Testis (tissue), 3 donors: ENCODE measurements around the gene MSI2. TPM values are rescaled to one million over a fixed set of nuclear protein-coding genes. Genes with fewer than 3 reads are reported as not detected.
A peak's percentile ranks its signal among the peaks of the same experiment; 100 is the strongest.

Experiments
- DNase-seq: peaks from one replicate; pipeline ENCODE4 v3.0.0-alpha.2; 2019
- H3K27ac ChIP-seq, 2 donors: fragments of 200-600 bp; sonication (generic); one replicate each; pipeline ENCODE4 v1.5.1; 2019
- H3K27me3 ChIP-seq: fragments of 200-600 bp; sonication (generic); one replicate; pipeline ENCODE4 v1.5.1; 2019
- H3K36me3 ChIP-seq: fragments of 200-600 bp; sonication (generic); one replicate; pipeline ENCODE4 v1.5.1; 2017; ENCODE audit warnings: low read depth; ENCODE audit errors: missing control alignments
- H3K4me1 ChIP-seq: fragments of 200-600 bp; sonication (generic); one replicate; pipeline ENCODE4 v1.5.1; 2019
- H3K4me3 ChIP-seq, 2 donors: fragments of 200-600 bp; sonication (generic); one replicate each; pipeline ENCODE4 v1.5.1; 2017 to 2019
- H3K9me3 ChIP-seq: fragments of 200-600 bp; sonication (generic); one replicate; pipeline ENCODE4 v1.5.1; 2017
- POLR2A ChIP-seq: fragments of 450-650 bp; IDR thresholded peaks from one replicate; pipeline ENCODE4 v1.6.1; 2017; ENCODE audit warnings: antibody characterized with exemption, mild to moderate bottlenecking, moderate library complexity
- WGBS, 2 donors: methylation state at CpG; one replicate each; pipeline ENCODE4 v1.1.5; 2018; 5-methylcytosine and 5-hydroxymethylcytosine counted together
- intact Hi-C: fragments of 100-400 bp; cut with DNase I; formaldehyde crosslinking; loops from one replicate; pipeline ENCODE4 v1.15.1; 2023; ENCODE audit warnings: low total_unique reads
- polyA plus RNA-seq: library from polyadenylated mRNA; stranded (reverse); fragments of 350-450 nt; fragmentation: Illumina TruSeq; extraction: RNeasy Lipid Tissue Mini Kit (QIAGEN cat#74804); gene quantifications from one replicate; pipeline ENCODE4 v1.2.3, GENCODE V29; 2014; ENCODE audit warnings: low read depth, low replicate concordance; ENCODE audit not compliant: insufficient read depth
- total RNA-seq, 2 donors: library from RNA; depleted of rRNA; stranded (reverse); fragments of >200 nt; gene quantifications; one replicate each; pipeline ENCODE4 v1.2.3, GENCODE V29; 2016
- TF ChIP-seq, protein P1 (sequence below), 3 experiments: fragments of 450-650 bp in 2 of 3; fragments of 200-600 bp in 1 of 3; sonication (generic) in 1 of 3; IDR thresholded peaks; one replicate each; pipeline ENCODE4 v1.5.1; 2016 to 2019; ENCODE audit warnings: antibody characterized with exemption in 3 of 3, mild to moderate bottlenecking in 2 of 3, moderate library complexity in 1 of 3

The MSI2 gene
- total and polyA plus RNA-seq, 3 donors from 2014 or later, result 46.5 to 106 (median 76.6) TPM

DNA sequence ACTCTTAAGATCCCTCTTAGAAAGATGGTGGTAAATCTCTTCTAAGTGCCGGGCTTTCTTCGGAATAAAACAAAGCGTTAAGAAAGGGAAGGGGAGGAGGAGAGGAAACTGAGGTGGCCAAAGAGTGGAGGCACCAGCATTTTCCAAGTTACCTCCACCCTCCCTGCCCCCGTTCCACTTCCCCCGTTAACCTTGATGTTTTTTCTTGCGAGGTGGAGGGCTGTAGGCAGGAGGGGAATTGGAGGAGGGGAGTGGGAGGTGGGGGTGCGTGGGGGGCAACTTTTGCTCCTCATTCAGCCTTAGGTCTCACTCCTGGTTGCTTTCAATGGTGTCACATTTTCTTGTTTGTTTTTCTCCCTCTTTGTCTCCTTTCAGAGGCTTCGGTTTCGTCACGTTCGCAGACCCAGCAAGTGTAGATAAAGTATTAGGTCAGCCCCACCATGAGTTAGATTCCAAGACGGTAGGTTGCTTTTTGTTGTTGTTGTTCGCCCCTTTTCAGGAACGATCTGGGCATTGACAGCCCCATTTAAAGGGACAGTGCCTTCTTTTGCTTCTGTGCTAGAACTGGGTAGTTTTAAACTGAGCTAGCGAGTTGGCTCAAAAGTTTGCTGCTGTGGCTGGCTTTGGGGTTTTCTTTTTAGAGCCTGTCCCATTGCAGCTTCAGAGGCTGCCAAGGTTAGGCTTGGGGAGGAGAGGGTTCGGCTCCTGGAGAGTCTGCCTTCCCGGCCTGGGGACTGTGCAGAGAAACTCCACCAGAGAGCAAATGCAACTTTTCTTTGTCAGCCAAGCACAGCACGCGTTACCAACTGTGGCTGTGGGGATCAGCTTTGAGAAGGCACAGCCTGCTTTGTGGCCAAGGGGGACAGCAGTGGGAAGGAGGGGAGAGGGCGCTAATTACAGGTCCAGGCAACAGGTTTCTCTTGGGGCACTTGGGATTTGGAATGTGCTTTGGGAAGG, 1.9 kb downstream of the MSI2 start:
- H3K4me1 ChIP-seq, result peaks cover 15% of the 10 kb centered on the region
- 4% methylated on average over 20 of the region's 20 CpGs for WGBS, 2 donors
- intact Hi-C loops, result no loop called here
- H3K4me3 ChIP-seq, result peak overlapping the region; percentile 93 to 95
- TF ChIP-seq, protein P1, sequence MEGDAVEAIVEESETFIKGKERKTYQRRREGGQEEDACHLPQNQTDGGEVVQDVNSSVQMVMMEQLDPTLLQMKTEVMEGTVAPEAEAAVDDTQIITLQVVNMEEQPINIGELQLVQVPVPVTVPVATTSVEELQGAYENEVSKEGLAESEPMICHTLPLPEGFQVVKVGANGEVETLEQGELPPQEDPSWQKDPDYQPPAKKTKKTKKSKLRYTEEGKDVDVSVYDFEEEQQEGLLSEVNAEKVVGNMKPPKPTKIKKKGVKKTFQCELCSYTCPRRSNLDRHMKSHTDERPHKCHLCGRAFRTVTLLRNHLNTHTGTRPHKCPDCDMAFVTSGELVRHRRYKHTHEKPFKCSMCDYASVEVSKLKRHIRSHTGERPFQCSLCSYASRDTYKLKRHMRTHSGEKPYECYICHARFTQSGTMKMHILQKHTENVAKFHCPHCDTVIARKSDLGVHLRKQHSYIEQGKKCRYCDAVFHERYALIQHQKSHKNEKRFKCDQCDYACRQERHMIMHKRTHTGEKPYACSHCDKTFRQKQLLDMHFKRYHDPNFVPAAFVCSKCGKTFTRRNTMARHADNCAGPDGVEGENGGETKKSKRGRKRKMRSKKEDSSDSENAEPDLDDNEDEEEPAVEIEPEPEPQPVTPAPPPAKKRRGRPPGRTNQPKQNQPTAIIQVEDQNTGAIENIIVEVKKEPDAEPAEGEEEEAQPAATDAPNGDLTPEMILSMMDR (IDR thresholded peaks at IDR 0.05), result no peak
- TF ChIP-seq POLR2A, result no peak
- no peaks in the 10 kb centered on the region for H3K27me3 ChIP-seq
- peak overlapping the region; percentile 94 to 99 for H3K27ac ChIP-seq
- peak; percentile 45 for DNase-seq
- H3K9me3 ChIP-seq, result no peaks in the 10 kb centered on the region
- H3K36me3 ChIP-seq, result no peaks in the 10 kb centered on the region

DNA sequence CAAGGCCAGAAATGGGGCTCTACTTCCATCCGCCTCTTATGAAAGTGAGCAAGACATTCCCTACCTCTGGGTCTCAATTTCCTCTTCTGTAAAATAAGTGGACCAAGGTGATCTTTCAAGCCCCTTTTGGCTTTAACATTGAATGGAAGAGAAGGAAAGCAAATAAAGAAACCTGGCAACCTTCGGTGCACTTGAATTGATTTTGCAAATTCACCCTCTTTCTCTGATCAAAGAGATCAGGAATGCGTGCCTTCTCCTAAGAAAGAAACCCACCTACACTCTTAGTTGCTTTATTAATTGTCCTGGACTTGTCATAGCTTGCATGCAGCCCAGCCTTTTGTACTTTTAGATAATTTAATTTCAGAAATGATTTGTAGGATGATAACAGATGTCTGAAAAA, 3.0 kb downstream of the MSI2 start:
- H3K27ac ChIP-seq, result peak overlapping the region in 1 of 2 donors; percentile 99

GRCh38 chr17:57259817-57260216, 3.5 kb downstream of the MSI2 start:
- Histone ChIP-seq H3K27ac (no peak overlapping the region), H3K27me3 (no peaks in the 10 kb centered on the region), H3K9me3 (no peaks in the 10 kb centered on the region), H3K4me3 (no peak overlapping the region), H3K36me3 (no peaks in the 10 kb centered on the region), H3K4me1 (peaks cover 15% of the 10 kb centered on the region)
- TF ChIP-seq, protein P1 (IDR thresholded peaks at IDR 0.05), result no peak
- TF ChIP-seq POLR2A, result no peak
- DNase-seq, result no peak
- intact Hi-C loops, result no loop called here
- 51 to 59% methylated on average over 4 of the region's 4 CpGs for WGBS, 2 donors

More for the DNA sequence above, 3.0 kb downstream of the MSI2 start:
- intact Hi-C loops, result no loop called here
- Histone ChIP-seq H3K36me3 (no peaks in the 10 kb centered on the region), H3K27me3 (no peaks in the 10 kb centered on the region), H3K4me1 (peaks cover 15% of the 10 kb centered on the region), H3K9me3 (no peaks in the 10 kb centered on the region), H3K4me3 (no peak overlapping the region)
- DNase-seq, result no peak
- no peak for TF ChIP-seq POLR2A
- TF ChIP-seq, protein P1 (IDR thresholded peaks at IDR 0.05), result no peak
- whole genome bisulfite sequencing, 2 donors, result 49 to 63% methylated on average over 3 of the region's 3 CpGs

- 79 to 80% methylated on average over 7 of the region's 7 CpGs for WGBS, 2 donors
- no peak for DNase-seq
- H3K4me1 ChIP-seq, result peaks cover 10% of the 10 kb centered on the region
- no peaks in the 10 kb centered on the region for H3K9me3 ChIP-seq
- no peaks in the 10 kb centered on the region for H3K36me3 ChIP-seq
- intact Hi-C loops, result no loop called here
- no peaks in the 10 kb centered on the region for H3K27me3 ChIP-seq
- no peak overlapping the region for H3K4me3 ChIP-seq
- H3K27ac ChIP-seq, result peak overlapping the region in 1 of 2 donors; percentile 41
- no peak for TF ChIP-seq POLR2A
- TF ChIP-seq, protein P1 (IDR thresholded peaks at IDR 0.05), result no peak
These were observed 4.2 kb downstream of the MSI2 start for GRCh38 chr17:57260325-57261083.
